Naive B cell (primary cell): ENCODE data around the gene FTCD. TPM values are rescaled to one million over a fixed set of nuclear protein-coding genes. Genes with fewer than 3 reads are reported as not detected.

Experiments
- ATAC-seq, 2 donors: fragments of 150-1000 bp; cut with Tn5 transposase; 2 replicates each; pipeline ENCODE4 v1.10.0; 2021; ENCODE audit warnings: low read depth in 2 of 2, mild to moderate bottlenecking in 2 of 2, moderate library complexity in 2 of 2
- DNase-seq: peaks from one replicate; pipeline ENCODE4 v3.0.0; 2022
- H3K27ac Mint-ChIP-seq, 6 donors: one replicate each; pipeline ENCODE4 v1.8.0; 2020 to 2022; ENCODE audit warnings: mild to moderate bottlenecking in 6 of 6, mixed read lengths in 6 of 6, moderate library complexity in 5 of 6, inconsistent platforms in 2 of 6
- H3K27me3 Mint-ChIP-seq, 3 donors: one replicate each; pipeline ENCODE4 v1.8.0; 2021 to 2022; ENCODE audit warnings: mixed read lengths in 3 of 3, mild to moderate bottlenecking in 1 of 3
- H3K36me3 Mint-ChIP-seq, 2 donors: one replicate each; pipeline ENCODE4 v1.8.0; 2020 to 2022; ENCODE audit warnings: mixed read lengths in 2 of 2, inconsistent platforms in 1 of 2, mild to moderate bottlenecking in 1 of 2
- H3K4me1 Mint-ChIP-seq, 3 donors: one replicate each; pipeline ENCODE4 v1.8.0; 2020 to 2022; ENCODE audit warnings: mixed read lengths in 3 of 3, inconsistent platforms in 1 of 3, mild to moderate bottlenecking in 1 of 3, moderate library complexity in 1 of 3
- H3K4me3 Mint-ChIP-seq, 8 donors: one replicate each; pipeline ENCODE4 v1.8.0; 2020 to 2022; ENCODE audit warnings: mild to moderate bottlenecking in 8 of 8, mixed read lengths in 8 of 8, moderate library complexity in 8 of 8, inconsistent platforms in 2 of 8
- H3K9me3 Mint-ChIP-seq, 7 donors: one replicate each; pipeline ENCODE4 v1.8.0; 2020 to 2022; ENCODE audit warnings: mixed read lengths in 7 of 7, mild to moderate bottlenecking in 5 of 7, inconsistent platforms in 2 of 7, moderate library complexity in 1 of 7
- polyA plus RNA-seq, 6 donors: library from polyadenylated mRNA; unstranded; fragments of 300-500 nt; fragmentation: Illumina TruSeq; gene quantifications; one replicate each; pipeline ENCODE4 v1.2.3, GENCODE V29; 2021; ENCODE audit warnings: low read depth in 6 of 6

FTCD gene
- polyA plus RNA-seq, 6 donors from 2014 or later, result not detected

- Mint-ChIP-seq H3K4me3 (peak overlapping the region in 3 of 8 donors; percentile 56 to 69 (median 58)), H3K9me3 (peaks cover 4 to 30% (median 23%) of the 10 kb centered on the region in 7 donors), H3K4me1 (peaks cover 0 to 4% (median 3%) of the 10 kb centered on the region in 3 donors), H3K27me3 (peaks cover 45 to 71% (median 70%) of the 10 kb centered on the region in 3 donors), H3K27ac (no peak overlapping the region), H3K36me3 (peaks cover 8 to 30% of the 10 kb centered on the region in 2 donors)
- ATAC-seq, result no peak
- no peak for DNase-seq
Measured at GRCh38 chr21:46099476-46099875, 55.9 kb downstream of the FTCD start.

- no peak for DNase-seq
- Mint-ChIP-seq H3K4me3 (peak overlapping the region in 7 of 8 donors; percentile 50 to 69 (median 59)), H3K36me3 (peaks cover 0 to 20% of the 10 kb centered on the region in 2 donors), H3K9me3 (peaks cover 4 to 21% (median 13%) of the 10 kb centered on the region in 7 donors), H3K27me3 (peaks cover 42 to 62% (median 61%) of the 10 kb centered on the region in 3 donors), H3K4me1 (peaks cover 0 to 4% (median 3%) of the 10 kb centered on the region in 3 donors), H3K27ac (peak overlapping the region in 1 of 6 donors; percentile 42)
- peak in 1 of 2 donors; percentile 13 for ATAC-seq
Measured at GRCh38 chr21:46098303-46099141, 56.9 kb downstream of the FTCD start.

- DNase-seq (no peak), ATAC-seq (peak; percentile 79 to 83)
- Mint-ChIP-seq H3K9me3 (peaks cover 4 to 12% (median 6%) of the 10 kb centered on the region in 7 donors), H3K27me3 (peaks cover 33 to 53% (median 52%) of the 10 kb centered on the region in 3 donors), H3K27ac (peak within 1 kb of the TSS in 1 of 6 donors; percentile 42), H3K4me1 (peaks cover 0 to 4% (median 3%) of the 10 kb centered on the region in 3 donors), H3K4me3 (peak within 1 kb of the TSS; percentile 34 to 80 (median 64)), H3K36me3 (peaks cover 0 to 12% of the 10 kb centered on the region in 2 donors)
Measured at GRCh38 chr21:46097336-46098293, 57.8 kb downstream of the FTCD start, which contains the start of gene COL6A2. COL6A2 (plus strand) TSS chr21:46098112.

GRCh38 chr21:46096596-46097335 lies 58.6 kb downstream of the FTCD start:
- Mint-ChIP-seq H3K4me3 (peak overlapping the region; percentile 9 to 80 (median 56)), H3K27ac (peak overlapping the region in 1 of 6 donors; percentile 35), H3K36me3 (peaks cover 0 to 3% of the 10 kb centered on the region in 2 donors), H3K9me3 (peaks cover 0 to 6% (median 0%) of the 10 kb centered on the region in 7 donors), H3K4me1 (peaks cover 0 to 4% (median 3%) of the 10 kb centered on the region in 3 donors), H3K27me3 (peaks cover 26 to 44% (median 43%) of the 10 kb centered on the region in 3 donors)
- no peak for ATAC-seq
- DNase-seq, result no peak

GRCh38 chr21:46095814-46096595 lies 59.4 kb downstream of the FTCD start:
- Mint-ChIP-seq H3K4me1 (peaks cover 3 to 4% (median 4%) of the 10 kb centered on the region in 3 donors), H3K27ac (peak overlapping the region in 1 of 6 donors; percentile 35), H3K9me3 (peaks cover 0 to 4% (median 0%) of the 10 kb centered on the region in 7 donors), H3K4me3 (peak overlapping the region in 6 of 8 donors; percentile 16 to 65 (median 38)), H3K27me3 (peaks cover 19 to 36% (median 36%) of the 10 kb centered on the region in 3 donors), H3K36me3 (no peaks in the 10 kb centered on the region)
- DNase-seq, result no peak
- ATAC-seq, result no peak

GRCh38 chr21:46095083-46095719 lies 60.2 kb downstream of the FTCD start:
- peaks cover 0 to 10% (median 3%) of the 10 kb centered on the region in 7 donors for H3K9me3 Mint-ChIP-seq
- no peak overlapping the region for H3K27ac Mint-ChIP-seq
- peaks cover 3 to 5% (median 4%) of the 10 kb centered on the region in 3 donors for H3K4me1 Mint-ChIP-seq
- H3K36me3 Mint-ChIP-seq, result peaks cover 0 to 7% of the 10 kb centered on the region in 2 donors
- H3K27me3 Mint-ChIP-seq, result peaks cover 11 to 28% (median 27%) of the 10 kb centered on the region in 3 donors
- peak overlapping the region in 1 of 8 donors; percentile 9 for H3K4me3 Mint-ChIP-seq
- DNase-seq, result no peak
- no peak for ATAC-seq

- H3K4me3 Mint-ChIP-seq, result no peak overlapping the region
- DNase-seq (no peak), ATAC-seq (no peak)
- H3K27me3 Mint-ChIP-seq, result peaks cover 6 to 23% (median 21%) of the 10 kb centered on the region in 3 donors
- no peak overlapping the region for H3K27ac Mint-ChIP-seq
- H3K9me3 Mint-ChIP-seq, result peaks cover 0 to 12% (median 8%) of the 10 kb centered on the region in 7 donors
- H3K36me3 Mint-ChIP-seq, result peaks cover 0 to 8% of the 10 kb centered on the region in 2 donors
- peaks cover 3 to 5% (median 4%) of the 10 kb centered on the region in 3 donors for H3K4me1 Mint-ChIP-seq
Measured at GRCh38 chr21:46094401-46095082, 60.8 kb downstream of the FTCD start.

- Mint-ChIP-seq H3K4me1 (peaks cover under 1 to 5% (median 4%) of the 10 kb centered on the region in 3 donors), H3K27me3 (peaks cover 6 to 23% (median 21%) of the 10 kb centered on the region in 3 donors), H3K36me3 (peaks cover 0 to 8% of the 10 kb centered on the region in 2 donors), H3K9me3 (peaks cover under 1 to 19% (median 9%) of the 10 kb centered on the region in 7 donors), H3K4me3 (no peak overlapping the region), H3K27ac (no peak overlapping the region)
- DNase-seq, result no peak
- no peak for ATAC-seq
Measured at GRCh38 chr21:46093668-46094400, 61.5 kb downstream of the FTCD start.

GRCh38 chr21:46092811-46093667 lies 62.3 kb downstream of the FTCD start:
- Mint-ChIP-seq H3K27me3 (peaks cover 6 to 27% (median 23%) of the 10 kb centered on the region in 3 donors), H3K27ac (no peak overlapping the region), H3K4me1 (peaks cover 0 to 5% (median 4%) of the 10 kb centered on the region in 3 donors), H3K4me3 (no peak overlapping the region), H3K36me3 (peaks cover 0 to 8% of the 10 kb centered on the region in 2 donors), H3K9me3 (peaks cover 8 to 27% (median 13%) of the 10 kb centered on the region in 7 donors)
- DNase-seq (no peak), ATAC-seq (no peak)
